IMR-90 (cell line): ENCODE measurements around the gene SLC50A1. TPM values are rescaled to one million over a fixed set of nuclear protein-coding genes. Genes with fewer than 3 reads are reported as not detected.

ENCODE experiments used
- CTCF ChIP-seq: conservative IDR thresholded peaks from 2 replicates; pipeline ENCODE4 v1.5.1; 2012; ENCODE audit warnings: mild to moderate bottlenecking, low read depth, low read length, improper control_type of control experiment
- polyA plus RNA-seq, 3 experiments: library from polyadenylated mRNA; depleted of rRNA; stranded (reverse); fragments of >200 nt; gene quantifications; 2 replicates each; pipeline ENCODE4 v1.2.3, GENCODE V29; 2012; ENCODE audit warnings: low replicate concordance in 1 of 3
- total RNA-seq: library from RNA; depleted of rRNA; stranded (reverse); fragments of >200 nt; gene quantifications from 2 replicates; pipeline ENCODE4 v1.2.3, GENCODE V29; 2012

The SLC50A1 gene
- total and polyA plus RNA-seq, 2 of the 4 experiments (the other 2 are of a cell fraction) = 20.6 to 20.8 TPM

DNA sequence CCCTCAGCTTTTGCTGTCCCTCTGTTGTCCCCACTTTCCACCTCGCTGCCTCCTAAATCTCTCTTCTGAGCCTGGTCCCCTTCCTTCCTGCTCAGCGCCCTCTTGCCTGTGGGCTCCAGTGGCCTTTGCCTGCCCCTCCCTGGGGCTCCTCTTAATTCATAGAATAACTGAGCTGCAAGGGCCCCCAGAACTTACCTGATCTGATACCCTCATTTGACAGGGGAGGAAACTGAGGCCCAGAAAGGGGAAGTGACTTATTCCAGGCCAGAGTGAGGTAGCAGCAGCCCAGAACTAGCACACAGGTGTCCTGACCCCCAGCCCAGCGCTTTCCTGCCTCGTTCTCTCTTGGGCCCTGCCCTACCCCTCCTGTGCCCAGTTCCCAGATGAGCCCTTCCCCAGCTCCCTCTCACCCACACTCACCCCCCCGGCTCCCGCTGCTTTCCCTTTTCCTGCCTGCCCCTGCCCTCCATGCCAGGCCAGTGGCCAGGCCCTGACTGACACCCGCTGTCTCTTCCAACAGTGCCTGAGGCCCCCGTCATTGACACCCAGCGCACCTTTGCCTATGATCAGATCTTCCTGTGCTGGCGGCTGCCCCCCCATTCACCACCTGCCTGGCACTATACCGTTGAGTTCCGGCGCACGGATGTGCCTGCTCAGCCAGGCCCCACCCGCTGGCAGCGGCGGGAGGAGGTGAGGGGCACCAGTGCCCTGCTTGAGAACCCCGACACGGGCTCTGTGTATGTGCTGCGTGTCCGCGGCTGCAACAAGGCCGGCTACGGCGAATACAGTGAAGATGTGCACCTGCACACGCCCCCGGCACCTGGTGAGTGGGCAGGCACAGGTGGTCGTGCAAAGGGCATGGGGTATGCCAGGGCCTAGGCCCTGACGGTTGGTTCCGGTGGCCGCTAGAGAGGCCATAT, 43.7 kb downstream of the SLC50A1 start (continued):
- TF ChIP-seq CTCF = no peak
